Amniotic epithelial cell (primary cell): Measurements from ENCODE around the gene SLC48A1.
"Not testable (repeated sequence)": the region's sequence is repeated elsewhere in the genome, so short reads cannot be mapped to it uniquely, and the experiment has no call there.

Experiments used
- DNase-seq: peaks from one replicate; pipeline ENCODE4 v3.0.0-alpha.2; 2010; ENCODE audit warnings: low read depth

The SLC48A1 gene

GRCh38 chr12:47791351-47791746 is 18.3 kb downstream of the SLC48A1 start:
- no peak for DNase-seq

GRCh38 chr12:47791874-47792273 is 18.8 kb downstream of the SLC48A1 start:
- no peak for DNase-seq

GRCh38 chr12:47793015-47793681 is 20.1 kb downstream of the SLC48A1 start:
- DNase-seq: no peak

- DNase-seq: no peak
These were observed 21.6 kb downstream of the SLC48A1 start for GRCh38 chr12:47794679-47795078.

GRCh38 chr12:47795121-47795813 is 22.2 kb downstream of the SLC48A1 start:
- DNase-seq: no peak

GRCh38 chr12:47795814-47796411 is 22.9 kb downstream of the SLC48A1 start:
- DNase-seq: no peak

- DNase-seq: no peak
These were observed 24.4 kb downstream of the SLC48A1 start for GRCh38 chr12:47797441-47797840.

- DNase-seq: no peak
These were observed 25.4 kb downstream of the SLC48A1 start for GRCh38 chr12:47798382-47798948.

GRCh38 chr12:47799357-47799955 is 26.4 kb downstream of the SLC48A1 start:
- no peak for DNase-seq

- no peak for DNase-seq
These were observed 27.5 kb downstream of the SLC48A1 start for GRCh38 chr12:47800582-47800981.

GRCh38 chr12:47801170-47801903 is 28.3 kb downstream of the SLC48A1 start:
- no peak for DNase-seq

- no peak for DNase-seq
These were observed 28.8 kb downstream of the SLC48A1 start for GRCh38 chr12:47801904-47802246.

- DNase-seq: peak; percentile 54
These were observed 29.3 kb downstream of the SLC48A1 start for GRCh38 chr12:47802312-47802711.

- DNase-seq: no peak
These were observed 30.3 kb downstream of the SLC48A1 start for GRCh38 chr12:47803191-47803875.

GRCh38 chr12:47804171-47804570 is 31.1 kb downstream of the SLC48A1 start:
- DNase-seq: no peak

- DNase-seq: peak; percentile 59
These were observed 32.4 kb downstream of the SLC48A1 start for GRCh38 chr12:47805417-47805816.

GRCh38 chr12:47807338-47807737 is 34.3 kb downstream of the SLC48A1 start:
- DNase-seq: no peak

GRCh38 chr12:47808050-47808449 is 35.0 kb downstream of the SLC48A1 start:
- DNase-seq: peak; percentile 54

GRCh38 chr12:47808574-47809365 is 35.7 kb downstream of the SLC48A1 start:
- no peak for DNase-seq

- not testable (repeated sequence) for DNase-seq
These were observed 36.5 kb downstream of the SLC48A1 start for GRCh38 chr12:47809518-47809917.

GRCh38 chr12:47811072-47811396 is 38.0 kb downstream of the SLC48A1 start:
- no peak for DNase-seq
